Activated naive CD8-positive, alpha-beta T cell (primary cell): ENCODE measurements around the gene BLTP2.
"Not testable (repeated sequence)": the region's sequence is repeated elsewhere in the genome, so short reads cannot be mapped to it uniquely, and the experiment has no call there.

Source experiments
- H3K27ac Mint-ChIP-seq: one replicate; pipeline ENCODE4 v1.8.0; 2021; ENCODE audit warnings: mixed read lengths
- H3K27me3 Mint-ChIP-seq: one replicate; pipeline ENCODE4 v1.8.0; 2021; ENCODE audit warnings: mixed read lengths
- H3K36me3 Mint-ChIP-seq: one replicate; pipeline ENCODE4 v1.8.0; 2021; ENCODE audit warnings: mixed read lengths
- H3K4me1 Mint-ChIP-seq: one replicate; pipeline ENCODE4 v1.8.0; 2021; ENCODE audit warnings: low read depth, mixed read lengths
- H3K4me3 Mint-ChIP-seq: one replicate; pipeline ENCODE4 v1.8.0; 2021; ENCODE audit warnings: mild to moderate bottlenecking, mixed read lengths
- H3K9me3 Mint-ChIP-seq: one replicate; pipeline ENCODE4 v1.8.0; 2021; ENCODE audit warnings: low read depth, mixed read lengths

The BLTP2 gene

DNA sequence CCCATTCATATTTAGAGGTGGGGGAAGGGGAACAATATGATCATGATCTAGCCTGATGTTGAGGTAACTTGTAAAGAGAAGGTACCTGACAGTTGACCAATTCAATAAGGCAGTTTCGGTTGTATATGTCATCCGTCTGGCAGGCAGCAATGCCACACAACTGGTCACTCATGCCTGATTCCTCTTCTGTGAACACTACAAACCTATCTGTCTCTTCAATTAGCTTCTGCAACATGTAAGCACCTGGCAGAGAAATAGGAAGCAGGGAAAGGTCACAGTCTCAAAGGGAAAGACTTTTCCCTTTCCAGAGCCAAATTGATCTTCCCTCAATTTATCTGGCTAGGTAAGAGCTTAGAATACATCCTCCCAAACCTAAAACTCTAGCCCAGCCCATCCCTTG, 20.8 kb downstream of the BLTP2 start:
- H3K27ac Mint-ChIP-seq: no peak overlapping the region
- H3K27me3 Mint-ChIP-seq: no peaks in the 10 kb centered on the region
- H3K9me3 Mint-ChIP-seq: no peaks in the 10 kb centered on the region
- peaks cover 3% of the 10 kb centered on the region for H3K4me1 Mint-ChIP-seq
- H3K4me3 Mint-ChIP-seq: no peak overlapping the region
- H3K36me3 Mint-ChIP-seq: no peaks in the 10 kb centered on the region

DNA sequence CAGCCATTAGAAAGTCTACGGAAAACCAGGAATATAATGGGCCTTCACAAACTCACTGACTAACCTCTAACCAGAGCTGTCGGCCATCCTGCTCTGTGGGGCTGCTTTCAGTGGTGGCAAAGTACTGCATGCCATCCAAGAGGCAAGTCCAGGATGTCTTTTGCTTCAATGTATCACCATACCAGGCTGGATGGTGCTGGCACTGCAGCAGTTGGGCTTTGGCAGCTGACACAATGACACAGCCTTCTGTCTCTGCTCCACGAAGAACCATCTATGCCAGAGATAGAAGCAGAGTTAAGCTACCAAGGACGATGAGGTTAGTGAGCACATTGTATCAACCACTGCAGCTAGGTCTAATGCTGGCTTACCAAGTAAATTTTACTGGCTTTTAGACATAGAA, 21.3 kb downstream of the BLTP2 start:
- Mint-ChIP-seq H3K27ac (no peak overlapping the region), H3K9me3 (no peaks in the 10 kb centered on the region)

DNA sequence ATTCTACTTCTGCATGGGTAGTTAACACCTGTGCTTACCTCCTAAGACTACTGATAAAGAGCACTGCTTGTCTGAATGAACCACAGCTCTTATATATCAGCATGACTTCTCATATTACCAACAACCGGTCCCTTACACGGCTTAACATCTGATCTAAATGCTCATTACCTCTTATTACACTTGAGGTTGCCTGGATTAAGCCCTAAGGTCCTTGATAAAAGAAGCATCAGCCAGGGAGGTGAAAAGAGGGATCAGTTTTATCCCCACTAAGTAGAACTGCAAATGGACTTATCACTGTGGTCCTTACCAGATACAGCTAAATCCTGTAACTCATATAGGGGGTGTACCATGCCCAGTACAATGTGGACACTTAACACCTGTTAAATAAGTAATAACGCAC, 22.8 kb downstream of the BLTP2 start:
- no peaks in the 10 kb centered on the region for H3K9me3 Mint-ChIP-seq
- peaks cover 4% of the 10 kb centered on the region for H3K36me3 Mint-ChIP-seq
- H3K27ac Mint-ChIP-seq: no peak overlapping the region
- H3K4me3 Mint-ChIP-seq: no peak overlapping the region
- no peaks in the 10 kb centered on the region for H3K27me3 Mint-ChIP-seq
- H3K4me1 Mint-ChIP-seq: peaks cover 3% of the 10 kb centered on the region

More for the DNA sequence above, 21.3 kb downstream of the BLTP2 start:
- Mint-ChIP-seq H3K4me3 (no peak overlapping the region), H3K36me3 (no peaks in the 10 kb centered on the region), H3K4me1 (peaks cover 3% of the 10 kb centered on the region), H3K27me3 (no peaks in the 10 kb centered on the region)

- Mint-ChIP-seq H3K4me1 (no peaks in the 10 kb centered on the region), H3K9me3 (no peaks in the 10 kb centered on the region), H3K27me3 (no peaks in the 10 kb centered on the region), H3K4me3 (no peak overlapping the region), H3K27ac (no peak overlapping the region), H3K36me3 (peaks cover 4% of the 10 kb centered on the region)
Observed at GRCh38 chr17:28620010-28620409, 24.9 kb downstream of the BLTP2 start.

- Mint-ChIP-seq H3K27me3 (no peaks in the 10 kb centered on the region), H3K36me3 (peaks cover 4% of the 10 kb centered on the region), H3K4me3 (no peak overlapping the region), H3K4me1 (no peaks in the 10 kb centered on the region), H3K27ac (no peak overlapping the region), H3K9me3 (no peaks in the 10 kb centered on the region)
Observed at GRCh38 chr17:28618464-28618863, 26.5 kb downstream of the BLTP2 start.

- Mint-ChIP-seq H3K27me3 (no peaks in the 10 kb centered on the region), H3K4me1 (no peaks in the 10 kb centered on the region), H3K36me3 (peaks cover 4% of the 10 kb centered on the region), H3K9me3 (no peaks in the 10 kb centered on the region), H3K27ac (peak overlapping the region; percentile 16), H3K4me3 (no peak overlapping the region)
Observed at GRCh38 chr17:28616281-28616680, 28.7 kb downstream of the BLTP2 start.

DNA sequence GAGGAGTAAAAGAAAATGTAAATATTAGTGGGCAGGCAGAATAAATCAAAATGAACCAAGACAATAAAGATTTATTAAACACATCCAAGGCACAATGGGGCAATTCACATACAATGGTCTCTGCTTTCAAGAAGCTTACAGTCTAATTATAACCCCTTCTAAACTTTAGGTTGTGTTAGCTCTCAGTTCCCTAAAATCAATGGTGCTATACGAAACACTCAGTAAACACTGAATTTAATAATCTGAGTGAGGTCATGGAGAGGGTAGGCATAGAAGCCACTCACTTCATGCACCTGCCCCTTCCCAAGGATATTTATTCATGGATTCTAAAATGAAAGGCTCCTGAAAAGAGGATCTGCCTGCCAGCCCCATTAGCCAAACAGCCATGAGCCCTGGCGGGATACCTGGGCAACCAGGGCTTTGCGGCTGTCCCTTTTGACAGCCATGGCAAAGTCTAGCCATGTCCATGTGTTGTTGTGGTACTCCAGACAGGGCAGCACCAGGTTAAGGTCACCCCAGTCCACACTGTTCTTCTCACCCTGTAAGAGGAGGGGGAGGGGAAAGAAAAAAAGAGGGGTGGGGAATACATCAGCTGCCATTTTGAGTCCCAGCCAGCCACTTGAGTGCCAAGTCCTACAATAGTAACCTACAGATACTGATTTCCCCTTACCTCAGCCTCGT, 29.6 kb downstream of the BLTP2 start:
- H3K27ac Mint-ChIP-seq: no peak overlapping the region

GRCh38 chr17:28613931-28614381, 31.0 kb downstream of the BLTP2 start, which contains the start of gene RSKR:
Gene RSKR, minus strand, starts transcription at chr17:28614185. Its CDS starts 24 bp downstream, at chr17:28614161.
- peak within 1 kb of the TSS; percentile 22 for H3K27ac Mint-ChIP-seq
- H3K9me3 Mint-ChIP-seq: no peaks in the 10 kb centered on the region

More for the DNA sequence above, 29.6 kb downstream of the BLTP2 start:
- Mint-ChIP-seq H3K36me3 (peaks cover 4% of the 10 kb centered on the region), H3K27me3 (no peaks in the 10 kb centered on the region), H3K4me3 (no peak overlapping the region), H3K4me1 (no peaks in the 10 kb centered on the region), H3K9me3 (no peaks in the 10 kb centered on the region)

GRCh38 chr17:28612936-28613872, 31.8 kb downstream of the BLTP2 start:
- Mint-ChIP-seq H3K9me3 (no peaks in the 10 kb centered on the region), H3K4me3 (no peak overlapping the region), H3K27me3 (no peaks in the 10 kb centered on the region), H3K4me1 (no peaks in the 10 kb centered on the region), H3K36me3 (peaks cover 2% of the 10 kb centered on the region), H3K27ac (peak overlapping the region; percentile 22)

More at GRCh38 chr17:28613931-28614381, 31.0 kb downstream of the BLTP2 start, which contains the start of gene RSKR:
- no peaks in the 10 kb centered on the region for H3K27me3 Mint-ChIP-seq
- no peak within 1 kb of the TSS for H3K4me3 Mint-ChIP-seq
- H3K36me3 Mint-ChIP-seq: peaks cover 4% of the 10 kb centered on the region
- H3K4me1 Mint-ChIP-seq: no peaks in the 10 kb centered on the region

- peak overlapping the region; percentile 6 for H3K27ac Mint-ChIP-seq
- no peak overlapping the region for H3K4me3 Mint-ChIP-seq
- no peaks in the 10 kb centered on the region for H3K27me3 Mint-ChIP-seq
- H3K36me3 Mint-ChIP-seq: peaks cover 2% of the 10 kb centered on the region
- no peaks in the 10 kb centered on the region for H3K9me3 Mint-ChIP-seq
- no peaks in the 10 kb centered on the region for H3K4me1 Mint-ChIP-seq
Observed at GRCh38 chr17:28612531-28612930, 32.4 kb downstream of the BLTP2 start.

- H3K27me3 Mint-ChIP-seq: no peaks in the 10 kb centered on the region
- no peak overlapping the region for H3K4me3 Mint-ChIP-seq
Observed at GRCh38 chr17:28610376-28610775, 34.6 kb downstream of the BLTP2 start.

GRCh38 chr17:28604031-28604430, 40.9 kb downstream of the BLTP2 start:
- H3K4me3 Mint-ChIP-seq: not testable (repeated sequence)

More at GRCh38 chr17:28610376-28610775, 34.6 kb downstream of the BLTP2 start:
- Mint-ChIP-seq H3K27ac (no peak overlapping the region), H3K36me3 (no peaks in the 10 kb centered on the region), H3K4me1 (no peaks in the 10 kb centered on the region), H3K9me3 (no peaks in the 10 kb centered on the region)

GRCh38 chr17:28599311-28600184, 45.4 kb downstream of the BLTP2 start:
- H3K4me1 Mint-ChIP-seq: peaks cover 23% of the 10 kb centered on the region
- no peaks in the 10 kb centered on the region for H3K9me3 Mint-ChIP-seq
- peak overlapping the region; percentile 97 for H3K27ac Mint-ChIP-seq
- no peaks in the 10 kb centered on the region for H3K36me3 Mint-ChIP-seq
- no peaks in the 10 kb centered on the region for H3K27me3 Mint-ChIP-seq
- H3K4me3 Mint-ChIP-seq: peak overlapping the region; percentile 97

More at GRCh38 chr17:28604031-28604430, 40.9 kb downstream of the BLTP2 start:
- H3K4me1 Mint-ChIP-seq, H3K36me3 Mint-ChIP-seq, H3K27me3 Mint-ChIP-seq, H3K9me3 Mint-ChIP-seq, H3K27ac Mint-ChIP-seq: not testable (repeated sequence)

GRCh38 chr17:28598799-28599310, 46.1 kb downstream of the BLTP2 start, which contains the start of gene SPAG5:
Gene SPAG5, minus strand, starts transcription at chr17:28599025. Its CDS starts 79 bp downstream, at chr17:28598946.
- no peaks in the 10 kb centered on the region for H3K9me3 Mint-ChIP-seq
- H3K36me3 Mint-ChIP-seq: no peaks in the 10 kb centered on the region
- H3K27ac Mint-ChIP-seq: peak within 1 kb of the TSS; percentile 97
- peaks cover 23% of the 10 kb centered on the region for H3K4me1 Mint-ChIP-seq
- peak within 1 kb of the TSS; percentile 97 for H3K4me3 Mint-ChIP-seq
- H3K27me3 Mint-ChIP-seq: no peaks in the 10 kb centered on the region
